HUES64 (cell line): ENCODE measurements around the gene TNRC6B.

Experiments used
- H3K27ac ChIP-seq: 2 replicates; pipeline ENCODE4 v1.7.0; 2013; ENCODE audit warnings: low read depth, low read length, inconsistent platforms
- H3K27me3 ChIP-seq: 2 replicates; pipeline ENCODE4 v1.6.1; 2013; ENCODE audit warnings: mild to moderate bottlenecking, low read length; ENCODE audit not compliant: insufficient read depth
- H3K36me3 ChIP-seq: 2 replicates; pipeline ENCODE4 v1.6.1; 2013; ENCODE audit warnings: mild to moderate bottlenecking, low read length; ENCODE audit not compliant: insufficient read depth
- H3K4me1 ChIP-seq: 2 replicates; pipeline ENCODE4 v1.6.1; 2013; ENCODE audit warnings: mild to moderate bottlenecking, low read length, moderate library complexity; ENCODE audit not compliant: insufficient read depth
- H3K4me3 ChIP-seq: 2 replicates; pipeline ENCODE4 v1.5.1; 2013; ENCODE audit warnings: mild to moderate bottlenecking, low read length, moderate library complexity
- H3K9ac ChIP-seq: 2 replicates; pipeline ENCODE4 v1.6.1; 2013; ENCODE audit warnings: mild to moderate bottlenecking, low read depth, low read length
- H3K9me3 ChIP-seq: 2 replicates; pipeline ENCODE4 v1.6.1; 2013; ENCODE audit warnings: low read depth, low read length; ENCODE audit not compliant: insufficient read depth
- WGBS: fragments of 150-250, 120-280 bp; methylation state at CpG from one replicate; pipeline ENCODE4 v1.1.7; 2013; ENCODE audit warnings: missing lambda C conversion rate; 5-methylcytosine and 5-hydroxymethylcytosine counted together

TNRC6B gene

GRCh38 chr22:40270031-40270430 is 92.3 kb downstream of the TNRC6B start:
- Histone ChIP-seq H3K36me3 (peaks cover 78% of the 10 kb centered on the region), H3K9ac (no peak overlapping the region), H3K27me3 (no peaks in the 10 kb centered on the region), H3K4me1 (no peaks in the 10 kb centered on the region), H3K27ac (no peak overlapping the region), H3K9me3 (no peaks in the 10 kb centered on the region), H3K4me3 (no peak overlapping the region)
- WGBS, result 96% methylated on average over 9 of the region's 9 CpGs

- Histone ChIP-seq H3K4me1 (no peaks in the 10 kb centered on the region), H3K27me3 (no peaks in the 10 kb centered on the region), H3K27ac (no peak overlapping the region), H3K9ac (no peak overlapping the region), H3K36me3 (peaks cover 74% of the 10 kb centered on the region), H3K4me3 (no peak overlapping the region), H3K9me3 (no peaks in the 10 kb centered on the region)
- WGBS, result 94% methylated on average over 5 of the region's 5 CpGs
Measured at GRCh38 chr22:40270748-40271373, 93.1 kb downstream of the TNRC6B start.

DNA sequence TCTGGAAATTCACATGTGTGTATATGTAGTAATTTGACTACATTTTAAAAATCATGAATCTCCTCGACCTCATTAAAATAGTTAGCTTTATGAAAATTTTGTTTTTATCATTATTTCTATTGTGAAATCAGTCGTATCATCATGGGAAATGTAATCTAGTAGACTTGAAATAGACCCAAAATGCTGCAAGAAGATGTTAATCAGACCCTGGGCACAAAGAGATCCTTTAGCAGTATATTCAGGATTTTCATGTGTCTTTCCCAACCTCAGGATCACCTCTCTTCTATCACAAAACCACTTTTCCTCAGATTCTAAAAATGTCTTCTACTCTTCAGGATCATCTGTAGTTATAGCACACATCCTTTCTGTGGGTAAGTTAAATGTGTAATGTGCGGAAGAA is 93.7 kb downstream of the TNRC6B start:
- 95% methylated on average over 2 of the region's 3 CpGs for WGBS
- Histone ChIP-seq H3K9me3 (no peaks in the 10 kb centered on the region), H3K27me3 (no peaks in the 10 kb centered on the region), H3K4me3 (no peak overlapping the region), H3K36me3 (peaks cover 72% of the 10 kb centered on the region), H3K27ac (no peak overlapping the region), H3K9ac (no peak overlapping the region), H3K4me1 (no peaks in the 10 kb centered on the region)

DNA sequence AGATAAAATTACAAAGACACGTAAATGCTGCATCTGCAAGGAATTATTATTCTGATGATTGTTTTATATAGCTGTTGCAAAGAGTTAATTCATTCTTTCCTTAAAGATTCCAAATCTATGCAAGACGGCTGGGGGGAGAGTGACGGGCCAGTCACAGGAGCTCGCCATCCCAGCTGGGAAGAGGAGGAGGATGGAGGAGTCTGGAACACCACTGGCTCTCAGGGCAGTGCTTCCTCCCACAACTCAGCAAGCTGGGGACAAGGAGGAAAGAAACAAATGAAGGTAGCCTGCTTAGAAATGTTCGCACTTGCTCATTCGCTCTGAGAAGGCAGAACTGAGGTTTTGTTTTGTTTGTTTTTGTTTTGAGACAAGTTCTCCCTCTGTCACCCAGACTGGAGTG is 95.6 kb downstream of the TNRC6B start:
- H3K36me3 ChIP-seq, result peaks cover 76% of the 10 kb centered on the region
- no peak overlapping the region for H3K9ac ChIP-seq
- no peak overlapping the region for H3K4me3 ChIP-seq
- H3K27me3 ChIP-seq, result no peaks in the 10 kb centered on the region
- WGBS, result 95% methylated on average over 6 of the region's 6 CpGs
- H3K27ac ChIP-seq, result no peak overlapping the region
- no peaks in the 10 kb centered on the region for H3K9me3 ChIP-seq
- H3K4me1 ChIP-seq, result no peaks in the 10 kb centered on the region

- Histone ChIP-seq H3K9ac (no peak overlapping the region), H3K9me3 (no peaks in the 10 kb centered on the region), H3K27me3 (no peaks in the 10 kb centered on the region), H3K4me1 (no peaks in the 10 kb centered on the region), H3K27ac (no peak overlapping the region), H3K4me3 (no peak overlapping the region), H3K36me3 (peaks cover 90% of the 10 kb centered on the region)
- 98% methylated on average over 9 of the region's 10 CpGs for WGBS
Measured at GRCh38 chr22:40276996-40277823, 99.5 kb downstream of the TNRC6B start.

DNA sequence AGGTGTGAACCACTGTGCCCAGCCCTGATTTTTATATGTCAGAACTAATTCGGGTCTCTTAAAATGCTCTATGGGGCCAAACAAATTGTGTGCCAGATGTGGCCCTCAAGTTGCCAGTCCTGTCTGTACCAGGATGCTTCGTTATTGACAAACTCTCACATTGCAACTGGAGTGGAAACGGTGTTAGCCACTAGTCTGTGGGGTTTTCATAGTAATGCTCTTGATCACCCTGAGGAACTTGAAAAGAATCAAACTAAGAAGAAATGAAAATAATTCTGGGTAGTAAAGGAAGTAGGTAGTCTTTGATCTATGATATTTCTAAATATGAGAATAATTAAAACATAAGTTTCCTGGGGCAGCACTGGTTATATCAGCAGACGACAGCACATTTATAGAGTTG is 101.3 kb downstream of the TNRC6B start:
- Histone ChIP-seq H3K4me3 (no peak overlapping the region), H3K9me3 (no peaks in the 10 kb centered on the region), H3K4me1 (no peaks in the 10 kb centered on the region), H3K9ac (no peak overlapping the region), H3K36me3 (peaks cover 85% of the 10 kb centered on the region), H3K27ac (no peak overlapping the region), H3K27me3 (no peaks in the 10 kb centered on the region)
- WGBS, result 96% methylated on average over 4 of the region's 4 CpGs

DNA sequence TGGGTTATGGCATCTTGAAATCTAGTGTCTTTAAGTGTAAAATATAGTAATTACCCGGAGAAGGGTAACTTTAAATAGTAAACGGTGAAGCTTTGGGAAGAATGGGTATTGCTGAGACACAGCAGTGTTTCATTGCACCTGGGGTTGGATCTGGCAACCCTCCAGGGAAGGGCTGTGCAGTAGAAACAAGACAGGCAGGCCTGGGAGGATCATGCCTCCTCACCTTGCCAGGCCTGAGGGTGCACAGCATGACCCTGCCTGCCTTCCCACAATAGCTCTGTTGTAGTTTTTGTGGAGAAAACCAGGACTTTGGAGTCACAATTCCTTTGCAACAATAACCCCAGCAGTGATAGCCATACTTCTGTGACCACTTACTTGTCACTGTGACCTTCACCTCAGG is 104.0 kb downstream of the TNRC6B start:
- no peaks in the 10 kb centered on the region for H3K27me3 ChIP-seq
- H3K4me1 ChIP-seq, result no peaks in the 10 kb centered on the region
- H3K36me3 ChIP-seq, result peaks cover 93% of the 10 kb centered on the region
- no peak overlapping the region for H3K27ac ChIP-seq
- H3K9ac ChIP-seq, result no peak overlapping the region
- H3K4me3 ChIP-seq, result no peak overlapping the region
- H3K9me3 ChIP-seq, result no peaks in the 10 kb centered on the region
- 99% methylated on average over 2 of the region's 2 CpGs for WGBS

- H3K27ac ChIP-seq, result no peak overlapping the region
- H3K27me3 ChIP-seq, result no peaks in the 10 kb centered on the region
- no peak overlapping the region for H3K4me3 ChIP-seq
- no peak overlapping the region for H3K9ac ChIP-seq
- H3K4me1 ChIP-seq, result no peaks in the 10 kb centered on the region
- peaks cover 88% of the 10 kb centered on the region for H3K36me3 ChIP-seq
- no peaks in the 10 kb centered on the region for H3K9me3 ChIP-seq
- 93% methylated on average over 7 of the region's 7 CpGs for WGBS
Measured at GRCh38 chr22:40285513-40285912, 107.8 kb downstream of the TNRC6B start.

DNA sequence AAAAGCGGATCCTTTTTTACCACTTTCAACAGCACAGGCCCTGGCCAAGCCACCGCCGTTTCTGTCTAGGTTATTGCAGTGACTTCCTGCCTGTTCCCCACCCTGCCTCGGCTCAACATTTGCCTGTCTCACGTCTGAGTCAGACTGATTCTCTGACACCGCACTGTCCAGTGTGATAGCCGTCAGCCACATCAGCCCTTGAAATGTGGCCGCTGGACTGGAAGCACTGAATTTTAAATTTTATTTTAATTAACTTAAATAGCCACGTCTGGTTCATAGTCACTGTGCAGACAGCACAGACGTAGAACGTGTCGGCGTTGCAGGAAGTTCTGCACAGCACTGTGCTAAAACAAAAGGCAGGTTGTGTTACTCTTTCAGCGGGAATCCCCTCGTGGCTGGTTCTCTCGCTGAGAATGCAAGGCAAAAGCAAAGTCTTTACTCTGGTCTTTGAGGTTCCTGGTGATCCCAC is 112.3 kb downstream of the TNRC6B start:
- peaks cover 87% of the 10 kb centered on the region for H3K36me3 ChIP-seq
- H3K27ac ChIP-seq, result no peak overlapping the region
- no peak overlapping the region for H3K9ac ChIP-seq
- H3K9me3 ChIP-seq, result no peaks in the 10 kb centered on the region
- H3K4me3 ChIP-seq, result no peak overlapping the region
- 89% methylated on average over 16 of the region's 16 CpGs for WGBS
- H3K27me3 ChIP-seq, result no peaks in the 10 kb centered on the region
- no peaks in the 10 kb centered on the region for H3K4me1 ChIP-seq

DNA sequence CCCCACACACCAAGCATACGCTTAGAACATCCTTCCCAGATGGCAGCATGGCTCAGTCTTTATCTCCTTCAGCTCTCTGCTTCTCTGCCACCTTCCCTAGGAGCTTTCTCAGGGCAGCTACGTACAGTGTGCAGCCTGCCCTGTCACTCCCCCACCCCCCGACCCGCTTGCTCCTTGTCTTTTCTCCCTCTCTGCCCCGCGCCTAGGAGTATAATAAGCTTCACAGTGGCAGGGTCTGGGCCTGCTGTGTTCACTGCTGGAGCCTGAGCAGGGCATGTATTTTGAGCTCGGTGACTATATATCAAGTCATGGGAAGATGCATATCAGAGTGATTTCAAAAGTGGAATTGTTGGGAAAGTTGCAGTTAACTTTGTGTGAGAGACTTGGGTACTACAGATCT is 112.8 kb downstream of the TNRC6B start:
- no peak overlapping the region for H3K27ac ChIP-seq
- no peaks in the 10 kb centered on the region for H3K9me3 ChIP-seq
- no peaks in the 10 kb centered on the region for H3K4me1 ChIP-seq
- H3K36me3 ChIP-seq, result peaks cover 86% of the 10 kb centered on the region
- H3K27me3 ChIP-seq, result no peaks in the 10 kb centered on the region
- no peak overlapping the region for H3K4me3 ChIP-seq
- no peak overlapping the region for H3K9ac ChIP-seq
- WGBS, result 92% methylated on average over 7 of the region's 7 CpGs

GRCh38 chr22:40294696-40295095 is 117.0 kb downstream of the TNRC6B start:
- no peaks in the 10 kb centered on the region for H3K9me3 ChIP-seq
- H3K36me3 ChIP-seq, result peaks cover 73% of the 10 kb centered on the region
- H3K4me1 ChIP-seq, result no peaks in the 10 kb centered on the region
- no peaks in the 10 kb centered on the region for H3K27me3 ChIP-seq
- H3K4me3 ChIP-seq, result no peak overlapping the region
- no peak overlapping the region for H3K9ac ChIP-seq
- H3K27ac ChIP-seq, result no peak overlapping the region
- WGBS, result 97% methylated on average over 3 of the region's 3 CpGs
